ENCODE data around the gene KCNT1. TPM values are rescaled to one million over a fixed set of nuclear protein-coding genes. Genes with fewer than 3 reads are reported as not detected.
"Not testable (repeated sequence)": the region's sequence is repeated elsewhere in the genome, so short reads cannot be mapped to it uniquely, and the experiment has no call there.

The KCNT1 gene
- total RNA-seq, 1 experiment from 2014 or later, result not detected

- H3K27me3 ChIP-seq (ENCODE audit: insufficient read depth, low read depth), result peaks cover 91% of the 10 kb centered on the region
- POLR2A ChIA-PET (ENCODE audit: unreplicated experiment), result no interaction called here
- H3K4me3 ChIP-seq, result no peak overlapping the region
Measured at GRCh38 chr9:135666534-135667462, 35.2 kb upstream of the KCNT1 start.

DNA sequence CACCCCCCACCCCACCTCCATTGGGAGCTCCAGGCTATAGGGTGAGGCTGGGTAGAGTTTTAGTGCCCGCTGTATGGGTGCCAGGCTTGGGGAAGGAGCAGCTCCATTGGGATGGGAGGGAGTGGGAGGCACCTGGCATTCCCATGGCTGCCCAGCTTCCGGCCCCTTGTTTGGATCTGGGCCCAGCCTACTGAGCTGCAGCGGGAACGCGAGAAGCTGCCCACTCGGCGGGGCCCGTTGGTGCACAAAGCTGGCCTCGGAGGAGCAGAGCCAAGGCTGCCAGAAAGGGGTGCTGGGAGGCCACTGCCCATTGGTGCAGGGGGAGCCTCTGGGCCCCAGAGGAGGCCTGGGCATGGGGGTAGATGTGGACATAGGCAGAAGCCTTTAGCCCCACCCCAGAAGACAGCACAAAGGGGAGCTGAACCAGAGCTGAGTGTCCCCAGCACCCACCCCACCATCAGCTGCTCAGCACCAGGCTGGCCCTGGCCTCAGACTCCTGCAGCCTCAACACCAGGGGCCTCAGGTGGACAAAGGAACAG lies 34.5 kb upstream of the KCNT1 start:
- BruUV-seq (replicated peaks), result no TSS peak
- no peaks in the 10 kb centered on the region for H3K36me3 ChIP-seq (ENCODE audit: low read depth)
- TF ChIP-seq CTCF (conservative IDR thresholded peaks at IDR 0.05), result no peak
- TF ChIP-seq EZH2 (IDR thresholded peaks at IDR 0.05; ENCODE audit: low read depth), result no peak
- no peaks in the 10 kb centered on the region for H3K79me2 ChIP-seq (ENCODE audit: low read depth)
- no peaks in the 10 kb centered on the region for H3K9me2 ChIP-seq (ENCODE audit: insufficient read depth)
- no peaks in the 10 kb centered on the region for H3F3A ChIP-seq (ENCODE audit: insufficient read depth, low read depth)
- CTCF ChIA-PET, result no interaction called here
- no peak overlapping the region for H3K4me3 ChIP-seq
- no peaks in the 10 kb centered on the region for H3K4me1 ChIP-seq (replicated peaks; ENCODE audit: insufficient read depth)
- intact Hi-C loops (cut with micrococcal nuclease; ENCODE audit: unreplicated experiment), result no loop called here
- peaks cover 91% of the 10 kb centered on the region for H3K27me3 ChIP-seq (ENCODE audit: insufficient read depth, low read depth)
- H4K20me1 ChIP-seq (ENCODE audit: insufficient read depth), result no peaks in the 10 kb centered on the region
- POLR2A ChIA-PET (ENCODE audit: unreplicated experiment), result no interaction called here
- H3K27ac ChIP-seq, result no peak overlapping the region
- H2AFZ ChIP-seq, result no peak overlapping the region
- DNase-seq, result no peak
- H3K4me2 ChIP-seq, result no peak overlapping the region
- no peaks in the 10 kb centered on the region for H3K9me3 ChIP-seq (ENCODE audit: insufficient read depth, low read depth)

More at GRCh38 chr9:135666534-135667462, 35.2 kb upstream of the KCNT1 start:
- H2AFZ ChIP-seq, result no peak overlapping the region
- H4K20me1 ChIP-seq (ENCODE audit: insufficient read depth), result no peaks in the 10 kb centered on the region
- DNase-seq, result no peak
- CTCF ChIA-PET, result no interaction called here
- H3K36me3 ChIP-seq (ENCODE audit: low read depth), result no peaks in the 10 kb centered on the region
- H3K9me3 ChIP-seq (ENCODE audit: insufficient read depth, low read depth), result no peaks in the 10 kb centered on the region
- TF ChIP-seq CTCF (conservative IDR thresholded peaks at IDR 0.05) (no peak), EZH2 (IDR thresholded peaks at IDR 0.05; ENCODE audit: low read depth) (no peak)
- no peaks in the 10 kb centered on the region for H3F3A ChIP-seq (ENCODE audit: insufficient read depth, low read depth)
- no peaks in the 10 kb centered on the region for H3K4me1 ChIP-seq (replicated peaks; ENCODE audit: insufficient read depth)
- no TSS peak for BruUV-seq (replicated peaks)
- H3K9me2 ChIP-seq (ENCODE audit: insufficient read depth), result no peaks in the 10 kb centered on the region
- no peak overlapping the region for H3K4me2 ChIP-seq
- no peaks in the 10 kb centered on the region for H3K79me2 ChIP-seq (ENCODE audit: low read depth)
- no peak overlapping the region for H3K27ac ChIP-seq
- intact Hi-C loops (cut with micrococcal nuclease; ENCODE audit: unreplicated experiment), result no loop called here

DNA sequence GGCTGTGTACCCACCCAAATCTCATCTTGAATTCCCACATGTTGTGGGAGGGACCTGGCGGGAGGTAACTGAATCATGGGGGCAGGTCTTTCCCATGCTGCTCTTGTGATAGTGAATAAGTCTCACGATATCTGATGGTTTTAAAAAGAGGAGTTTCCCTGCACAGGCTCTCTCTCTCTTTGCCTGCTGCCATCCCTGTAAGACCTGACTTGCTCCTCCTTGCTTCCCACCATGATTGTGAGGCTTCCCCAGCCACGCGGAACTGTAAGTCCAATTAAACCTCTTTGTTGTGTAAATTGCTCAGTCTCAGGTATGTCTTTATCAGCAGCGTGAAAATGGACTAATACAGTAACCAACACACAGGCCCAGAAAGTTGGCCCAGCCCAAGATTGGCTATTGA lies 33.0 kb upstream of the KCNT1 start:
- H3K36me3 ChIP-seq (ENCODE audit: low read depth); intact Hi-C loops (cut with micrococcal nuclease; ENCODE audit: unreplicated experiment); H3F3A ChIP-seq (ENCODE audit: insufficient read depth, low read depth); DNase-seq; H3K4me1 ChIP-seq (replicated peaks; ENCODE audit: insufficient read depth); H3K4me3 ChIP-seq; H2AFZ ChIP-seq; BruUV-seq (replicated peaks); H3K4me2 ChIP-seq; CTCF ChIA-PET; H3K9me3 ChIP-seq (ENCODE audit: insufficient read depth, low read depth); H4K20me1 ChIP-seq (ENCODE audit: insufficient read depth); POLR2A ChIA-PET (ENCODE audit: unreplicated experiment); H3K9me2 ChIP-seq (ENCODE audit: insufficient read depth); H3K27ac ChIP-seq; H3K79me2 ChIP-seq (ENCODE audit: low read depth): not testable (repeated sequence)
- H3K27me3 ChIP-seq (ENCODE audit: insufficient read depth, low read depth), result peaks cover 92% of the 10 kb centered on the region
